HG02763 (cell line): ENCODE data around the gene TMEM145.
A peak's percentile ranks its signal among the peaks of the same experiment; 100 is the strongest.

Source experiments
- ATAC-seq: cut with Tn5 transposase; IDR thresholded peaks from one replicate; pipeline ENCODE4 v1.9.1; 2021; ENCODE audit warnings: mild to moderate bottlenecking, moderate library complexity; ENCODE audit not compliant: unreplicated experiment

TMEM145 gene

DNA sequence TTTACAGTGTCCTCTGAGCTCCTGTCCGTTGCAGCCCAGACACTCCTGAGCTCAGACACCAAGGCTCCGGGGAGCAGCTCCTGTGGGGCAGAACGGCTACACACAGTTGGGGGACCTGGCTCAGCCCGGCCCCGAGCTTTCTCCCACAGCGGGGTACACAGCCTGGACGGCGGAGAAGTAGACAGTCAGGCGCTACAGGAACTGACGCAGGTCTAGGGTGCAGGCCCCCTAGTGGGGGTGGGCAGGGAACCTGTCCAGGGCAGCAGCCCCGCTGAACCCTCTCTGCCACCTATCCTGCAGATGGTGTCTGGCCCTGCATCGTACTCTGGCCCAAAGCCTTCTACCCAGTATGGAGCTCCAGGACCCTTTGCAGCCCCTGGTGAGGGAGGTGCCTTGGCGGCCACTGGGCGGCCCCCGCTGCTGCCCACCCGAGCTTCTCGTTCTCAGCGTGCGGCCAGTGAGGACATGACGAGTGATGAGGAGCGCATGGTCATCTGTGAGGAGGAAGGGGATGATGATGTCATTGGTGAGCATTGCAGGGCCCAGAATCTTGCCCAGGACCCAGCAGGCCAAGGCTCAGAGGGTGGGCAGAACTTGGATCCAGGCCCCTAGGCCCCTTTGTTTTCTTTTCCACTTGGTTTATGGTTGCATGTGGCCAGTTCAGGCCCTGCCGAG lies 24.1 kb upstream of the TMEM145 start:
- no peak for ATAC-seq

DNA sequence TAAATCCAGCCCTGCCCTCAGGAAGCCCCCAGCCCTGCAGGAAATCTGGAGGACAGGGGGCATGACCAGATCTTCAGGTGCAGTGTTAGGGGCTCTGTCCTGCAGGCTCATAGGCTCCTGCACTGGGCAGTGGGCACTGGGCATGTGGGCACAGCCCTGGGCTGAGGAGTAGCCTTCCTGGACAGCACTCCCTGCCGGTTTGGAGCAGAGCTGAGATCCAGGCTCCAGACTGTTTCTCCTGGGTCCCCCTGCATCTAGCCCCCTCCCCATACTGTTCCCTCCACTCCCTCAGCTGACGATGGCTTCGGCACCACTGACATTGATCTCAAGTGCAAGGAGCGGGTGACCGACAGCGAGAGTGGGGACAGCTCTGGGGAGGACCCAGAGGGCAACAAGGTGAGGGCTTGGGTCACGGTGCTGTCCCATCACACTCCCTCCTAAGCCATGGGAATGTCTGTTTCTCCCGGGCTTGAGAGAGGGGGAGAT lies 23.5 kb upstream of the TMEM145 start:
- ATAC-seq: no peak

DNA sequence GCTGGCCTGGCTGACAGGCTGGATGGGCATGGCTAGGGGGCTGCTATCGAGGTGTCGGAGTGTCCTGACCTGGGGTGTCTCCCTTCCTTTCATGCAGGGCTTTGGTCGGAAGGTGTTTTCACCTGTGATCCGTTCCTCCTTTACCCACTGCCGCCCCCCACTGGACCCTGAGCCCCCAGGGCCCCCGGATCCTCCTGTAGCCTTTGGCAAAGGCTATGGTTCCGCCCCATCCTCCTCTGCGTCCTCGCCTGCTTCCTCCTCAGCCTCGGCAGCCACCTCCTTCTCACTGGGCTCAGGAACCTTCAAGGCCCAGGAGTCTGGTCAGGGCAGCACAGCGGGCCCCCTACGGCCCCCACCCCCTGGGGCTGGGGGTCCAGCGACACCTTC lies 23.0 kb upstream of the TMEM145 start:
- ATAC-seq: no peak

DNA sequence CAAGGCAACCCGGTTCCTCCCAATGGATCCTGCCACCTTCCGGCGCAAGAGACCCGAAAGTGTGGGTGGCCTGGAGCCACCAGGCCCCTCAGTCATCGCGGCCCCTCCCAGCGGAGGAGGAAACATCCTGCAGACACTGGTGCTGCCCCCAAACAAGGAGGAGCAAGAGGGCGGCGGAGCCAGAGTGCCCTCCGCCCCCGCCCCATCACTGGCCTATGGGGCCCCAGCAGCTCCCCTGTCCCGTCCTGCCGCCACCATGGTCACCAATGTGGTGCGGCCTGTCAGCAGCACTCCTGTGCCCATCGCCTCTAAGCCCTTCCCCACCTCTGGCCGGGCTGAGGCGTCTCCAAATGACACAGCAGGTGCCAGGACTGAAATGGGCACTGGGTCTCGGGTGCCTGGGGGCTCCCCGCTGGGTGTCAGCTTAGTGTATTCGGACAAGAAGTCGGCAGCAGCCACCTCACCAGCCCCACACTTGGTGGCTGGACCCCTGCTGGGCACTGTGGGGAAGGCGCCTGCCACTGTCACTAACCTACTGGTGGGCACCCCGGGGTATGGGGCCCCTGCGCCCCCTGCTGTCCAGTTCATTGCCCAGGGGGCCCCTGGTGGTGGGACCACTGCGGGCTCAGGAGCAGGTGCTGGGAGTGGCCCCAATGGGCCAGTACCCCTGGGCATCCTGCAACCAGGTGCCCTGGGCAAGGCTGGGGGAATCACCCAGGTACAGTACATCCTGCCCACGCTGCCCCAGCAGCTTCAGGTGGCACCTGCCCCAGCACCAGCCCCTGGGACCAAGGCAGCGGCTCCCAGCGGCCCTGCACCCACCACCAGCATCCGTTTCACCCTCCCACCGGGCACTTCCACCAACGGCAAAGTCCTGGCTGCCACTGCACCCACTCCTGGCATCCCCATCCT lies 22.3 kb upstream of the TMEM145 start:
- ATAC-seq: no peak

DNA sequence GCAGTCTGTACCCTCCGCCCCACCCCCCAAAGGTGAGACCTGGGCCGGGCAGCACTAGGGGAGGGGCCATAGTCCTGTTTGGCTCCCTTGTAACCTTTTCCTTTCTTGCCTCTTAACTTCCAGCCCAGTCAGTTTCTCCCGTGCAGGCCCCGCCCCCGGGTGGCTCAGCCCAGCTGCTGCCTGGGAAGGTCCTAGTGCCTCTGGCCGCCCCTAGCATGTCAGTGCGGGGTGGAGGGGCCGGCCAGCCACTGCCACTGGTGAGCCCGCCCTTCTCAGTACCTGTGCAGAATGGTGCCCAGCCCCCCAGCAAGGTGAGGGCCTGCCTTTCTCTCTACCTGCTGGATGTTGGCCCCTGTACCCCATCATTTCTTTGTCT lies 21.7 kb upstream of the TMEM145 start:
- ATAC-seq: no peak

DNA sequence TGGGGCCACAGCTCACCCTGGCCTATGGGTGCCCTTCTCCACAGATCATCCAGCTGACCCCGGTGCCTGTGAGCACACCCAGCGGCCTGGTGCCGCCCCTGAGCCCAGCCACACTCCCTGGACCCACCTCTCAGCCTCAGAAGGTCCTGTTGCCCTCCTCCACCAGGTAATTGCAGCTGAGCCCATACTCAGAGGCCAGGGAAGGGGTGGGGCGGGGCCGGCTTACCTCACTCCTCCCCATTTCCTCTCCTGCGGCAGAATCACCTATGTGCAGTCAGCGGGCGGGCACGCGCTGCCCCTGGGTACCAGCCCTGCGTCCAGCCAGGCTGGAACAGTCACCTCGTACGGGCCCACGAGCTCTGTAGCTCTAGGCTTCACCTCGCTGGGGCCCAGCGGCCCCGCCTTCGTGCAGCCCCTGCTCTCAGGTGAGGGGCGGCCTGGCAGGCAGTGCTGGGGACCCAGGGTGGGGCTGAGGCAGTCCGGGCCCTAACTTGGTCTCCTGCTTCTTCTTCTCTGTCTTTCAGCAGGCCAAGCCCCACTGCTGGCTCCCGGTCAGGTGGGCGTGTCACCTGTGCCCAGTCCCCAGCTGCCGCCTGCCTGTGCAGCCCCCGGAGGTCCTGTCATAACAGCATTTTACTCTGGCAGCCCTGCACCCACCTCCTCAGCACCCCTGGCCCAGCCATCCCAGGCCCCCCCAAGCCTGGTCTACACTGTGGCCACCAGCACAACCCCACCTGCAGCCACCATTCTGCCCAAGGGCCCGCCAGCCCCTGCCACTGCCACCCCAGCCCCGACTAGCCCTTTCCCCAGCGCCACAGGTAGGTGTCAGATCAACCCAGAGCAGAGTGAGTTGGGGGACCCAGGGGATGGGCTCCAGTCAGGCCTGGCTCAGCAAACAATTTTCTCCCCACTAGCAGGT lies 20.8 kb upstream of the TMEM145 start:
- ATAC-seq: no peak

DNA sequence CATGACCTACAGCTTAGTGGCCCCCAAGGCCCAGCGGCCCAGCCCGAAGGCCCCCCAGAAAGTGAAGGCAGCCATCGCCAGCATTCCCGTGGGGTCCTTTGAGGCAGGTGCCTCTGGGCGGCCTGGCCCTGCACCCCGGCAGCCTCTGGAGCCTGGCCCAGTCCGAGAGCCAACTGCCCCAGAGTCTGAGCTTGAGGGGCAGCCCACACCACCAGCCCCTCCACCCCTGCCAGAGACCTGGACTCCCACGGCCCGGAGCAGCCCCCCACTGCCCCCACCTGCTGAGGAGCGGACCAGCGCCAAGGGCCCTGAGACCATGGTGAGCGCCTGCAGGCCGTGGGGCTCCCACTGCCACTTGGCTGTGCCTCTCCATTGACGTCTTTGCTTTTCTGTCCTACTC lies 20.1 kb upstream of the TMEM145 start:
- ATAC-seq: no peak

DNA sequence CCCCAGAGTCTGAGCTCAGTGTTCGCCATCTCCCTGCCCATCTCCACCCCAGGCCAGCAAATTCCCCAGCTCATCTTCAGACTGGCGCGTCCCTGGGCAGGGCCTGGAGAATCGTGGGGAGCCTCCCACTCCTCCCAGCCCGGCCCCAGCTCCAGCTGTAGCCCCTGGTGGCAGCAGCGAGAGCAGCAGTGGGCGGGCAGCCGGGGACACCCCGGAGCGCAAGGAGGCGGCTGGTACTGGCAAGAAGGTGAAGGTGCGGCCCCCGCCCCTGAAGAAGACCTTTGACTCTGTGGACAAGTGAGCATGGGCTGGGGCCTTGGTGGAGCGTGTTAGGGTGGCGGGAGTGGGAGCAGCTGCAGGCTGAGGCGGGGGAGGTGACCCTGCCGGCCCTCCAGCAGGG lies 19.6 kb upstream of the TMEM145 start:
- no peak for ATAC-seq

DNA sequence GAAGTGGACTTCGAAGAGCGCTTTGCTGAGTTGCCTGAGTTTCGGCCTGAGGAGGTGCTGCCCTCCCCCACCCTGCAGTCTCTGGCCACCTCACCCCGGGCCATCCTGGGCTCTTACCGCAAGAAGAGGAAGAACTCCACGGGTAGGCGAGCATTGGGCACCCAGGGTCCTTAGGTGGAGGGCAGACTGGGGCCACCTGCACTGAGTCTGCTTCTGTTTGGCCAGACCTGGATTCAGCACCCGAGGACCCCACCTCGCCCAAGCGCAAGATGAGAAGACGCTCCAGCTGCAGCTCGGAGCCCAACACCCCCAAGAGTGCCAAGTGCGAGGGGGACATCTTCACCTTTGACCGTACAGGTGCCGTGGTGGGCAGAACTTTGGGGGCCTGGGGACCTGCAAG lies 19.2 kb upstream of the TMEM145 start:
- no peak for ATAC-seq

DNA sequence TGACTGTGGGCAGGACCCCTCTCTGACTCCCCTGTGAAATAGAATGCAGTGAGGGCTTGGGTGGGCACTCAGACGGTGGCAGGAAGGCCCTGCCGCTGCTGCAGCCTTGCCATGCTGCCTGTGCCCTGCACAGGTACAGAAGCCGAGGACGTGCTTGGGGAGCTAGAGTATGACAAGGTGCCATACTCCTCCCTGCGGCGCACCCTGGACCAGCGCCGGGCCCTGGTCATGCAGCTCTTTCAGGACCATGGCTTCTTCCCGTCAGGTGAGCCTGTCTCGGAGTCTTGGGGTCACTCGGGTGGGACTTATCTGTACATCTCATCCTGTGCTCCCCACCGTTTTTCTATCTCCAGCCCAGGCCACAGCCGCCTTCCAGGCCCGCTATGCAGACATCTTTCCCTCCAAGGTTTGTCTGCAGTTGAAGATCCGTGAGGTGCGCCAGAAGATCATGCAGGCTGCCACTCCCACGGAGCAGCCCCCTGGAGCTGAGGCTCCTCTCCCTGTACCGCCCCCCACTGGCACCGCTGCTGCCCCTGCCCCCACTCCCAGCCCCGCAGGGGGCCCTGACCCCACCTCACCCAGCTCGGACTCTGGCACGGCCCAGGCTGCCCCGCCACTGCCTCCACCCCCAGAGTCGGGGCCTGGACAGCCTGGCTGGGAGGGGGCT lies 18.5 kb upstream of the TMEM145 start:
- ATAC-seq: no peak

DNA sequence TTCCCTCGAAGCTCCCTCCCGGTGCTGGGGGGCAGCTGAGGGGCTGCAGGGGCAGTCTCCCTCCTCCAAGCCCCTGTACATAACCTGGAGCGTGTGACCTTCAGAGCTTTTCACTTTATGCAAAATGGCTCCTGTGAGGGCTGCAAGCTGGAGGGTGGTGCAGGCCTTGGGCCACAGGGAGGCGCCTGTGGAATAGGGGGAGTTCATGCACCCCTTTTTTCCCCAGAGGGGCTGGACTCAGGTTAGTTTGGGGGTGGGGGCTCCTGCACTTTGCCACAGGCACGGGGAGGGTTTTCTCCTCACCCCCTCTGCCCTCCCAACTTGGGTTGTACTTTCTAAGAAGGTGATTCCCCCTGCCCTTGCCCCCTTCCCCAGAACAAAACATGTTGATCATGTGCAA lies 17.8 kb upstream of the TMEM145 start:
- no peak for ATAC-seq

DNA sequence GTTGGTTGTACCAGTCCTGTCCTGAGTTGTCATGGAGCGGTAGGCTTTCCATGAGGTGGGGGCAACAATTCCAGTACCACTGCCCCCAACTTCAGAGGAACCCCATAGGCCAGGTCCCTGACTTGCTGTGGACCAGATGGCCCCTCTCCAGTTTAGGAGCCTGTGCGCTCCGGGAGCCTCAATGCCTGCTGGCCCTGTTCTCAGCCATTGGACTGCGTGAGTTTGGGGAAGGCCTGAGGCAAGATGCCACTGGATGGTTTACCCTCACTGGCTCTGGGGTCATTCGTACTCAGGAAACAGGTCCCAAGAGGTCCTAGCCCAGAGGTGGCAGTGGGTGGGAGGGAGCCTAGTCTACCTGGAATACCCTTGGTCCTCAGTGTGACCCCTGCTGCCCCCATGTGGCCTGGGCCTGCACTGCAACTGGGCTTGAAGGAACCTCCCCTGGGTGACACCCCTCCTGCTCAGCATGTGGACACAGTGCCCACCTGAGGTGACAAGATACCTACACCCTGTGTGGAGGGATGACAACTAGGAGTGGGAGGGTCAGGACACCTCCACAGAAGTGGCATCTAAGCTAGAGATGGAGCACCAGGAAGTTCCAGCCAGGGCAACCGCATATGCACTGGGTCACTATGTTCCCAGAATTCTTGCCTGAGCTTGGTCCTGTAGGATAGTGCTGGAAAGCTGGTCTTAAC lies 17.1 kb upstream of the TMEM145 start:
- ATAC-seq: peak; percentile 54

DNA sequence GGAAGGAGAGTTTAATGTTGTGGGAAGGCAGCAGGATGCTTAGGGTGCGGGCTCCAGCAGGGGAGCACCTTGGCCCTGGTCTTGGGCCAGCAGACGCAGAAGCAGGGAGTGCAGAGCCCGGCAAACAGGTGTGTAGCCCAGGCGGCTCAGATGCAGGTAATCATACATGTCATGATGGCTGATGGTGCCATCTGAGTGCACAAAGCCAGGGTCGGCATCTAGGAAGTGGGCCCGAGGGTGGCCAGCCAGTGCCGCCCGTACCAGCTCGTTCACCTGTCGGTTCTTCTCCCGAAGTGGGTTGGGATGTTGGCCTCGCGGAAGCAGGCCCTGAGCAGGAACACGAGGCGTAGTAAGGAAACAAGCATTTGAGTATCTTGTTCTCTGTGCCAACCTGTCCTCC lies 16.1 kb upstream of the TMEM145 start:
- no peak for ATAC-seq

DNA sequence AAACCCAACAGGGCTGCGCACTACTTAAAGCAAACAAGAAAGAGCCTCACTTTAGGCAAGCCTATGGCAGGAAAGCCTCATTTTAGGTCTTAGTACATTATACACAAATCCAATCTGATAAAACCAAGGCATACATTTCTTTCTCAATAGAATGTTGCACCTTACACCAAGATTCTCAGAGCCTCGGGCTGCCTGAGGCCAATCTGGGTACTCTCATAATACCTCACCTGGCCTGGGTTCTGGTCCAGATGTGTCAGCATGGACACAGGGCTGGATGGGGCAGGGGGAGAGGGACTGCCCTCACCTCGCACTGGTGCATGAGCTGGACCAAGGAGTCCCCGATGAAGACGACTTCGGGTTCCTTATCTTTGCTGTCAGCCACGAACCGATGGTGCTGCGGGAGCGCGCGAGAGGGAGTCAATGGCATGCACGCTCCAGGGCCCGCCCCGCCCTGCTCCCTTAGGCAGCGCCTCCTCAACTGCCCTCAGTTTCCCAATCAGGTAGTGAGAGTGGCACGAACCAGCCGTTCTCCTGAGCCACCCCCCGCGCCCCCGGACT lies 11.4 kb upstream of the TMEM145 start, which contains the start of gene PRR19:
Gene PRR19 (plus strand): TSS at position 487 of the 558 bp plus-strand sequence. CDS start 7,453 bp downstream, outside the sequence.
- ATAC-seq: no peak

DNA sequence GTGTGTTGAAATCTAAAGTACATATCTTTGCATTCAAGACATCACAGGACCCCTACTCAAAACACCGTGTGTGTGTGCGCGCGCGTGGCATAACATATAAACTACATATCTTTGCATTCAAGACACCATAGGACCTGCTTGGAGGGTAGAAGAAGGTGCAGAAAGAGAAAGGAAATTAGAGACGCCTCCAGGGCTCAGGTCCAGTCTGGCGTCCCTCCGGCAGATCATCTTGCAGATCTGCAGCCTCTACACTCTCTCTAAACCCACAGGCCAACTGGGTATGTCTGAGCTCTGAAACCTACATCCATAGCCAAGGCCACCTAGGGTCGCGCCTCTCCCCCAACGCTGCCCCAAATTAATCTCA lies 10.0 kb upstream of the TMEM145 start:
- no peak for ATAC-seq

DNA sequence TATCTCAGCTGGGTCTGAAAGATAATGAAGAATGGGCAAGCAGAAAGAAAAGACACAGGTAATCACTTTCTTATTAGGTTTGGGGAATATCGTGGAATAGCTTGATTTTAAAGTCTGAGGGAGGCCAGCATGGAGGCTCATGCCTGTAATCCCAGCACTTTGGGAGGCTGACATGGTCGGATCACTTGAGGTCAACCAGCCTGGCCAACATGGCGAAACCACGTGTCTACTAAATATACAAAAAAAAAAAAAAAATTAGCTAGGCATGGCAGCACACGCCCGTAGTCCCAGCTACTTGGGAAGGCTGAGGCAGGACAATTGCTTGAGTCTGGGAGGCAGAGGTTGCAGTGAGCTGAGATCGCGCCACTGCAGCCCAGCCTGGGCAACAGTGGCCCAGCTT lies 9.2 kb upstream of the TMEM145 start:
- ATAC-seq: no peak

DNA sequence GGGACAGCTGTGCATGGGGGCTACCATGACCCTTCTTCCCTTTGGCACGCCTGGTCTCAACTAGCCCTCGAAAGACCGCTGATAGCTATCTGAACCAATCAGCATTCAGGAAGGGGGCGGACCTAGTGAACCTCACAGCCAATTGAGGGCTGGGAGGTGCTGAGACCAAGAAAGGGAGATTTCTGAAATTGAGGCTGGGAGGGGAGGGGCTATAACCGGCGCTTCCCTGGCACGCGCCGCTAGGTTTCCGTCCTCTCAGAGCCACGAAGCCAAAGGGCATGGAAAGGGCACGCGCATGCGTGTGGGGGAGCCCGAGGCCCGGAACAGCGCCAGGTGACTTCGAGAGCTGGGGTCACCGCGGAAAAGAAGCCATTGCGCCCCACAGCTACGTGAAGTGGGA lies 6.5 kb upstream of the TMEM145 start:
- ATAC-seq: no peak

DNA sequence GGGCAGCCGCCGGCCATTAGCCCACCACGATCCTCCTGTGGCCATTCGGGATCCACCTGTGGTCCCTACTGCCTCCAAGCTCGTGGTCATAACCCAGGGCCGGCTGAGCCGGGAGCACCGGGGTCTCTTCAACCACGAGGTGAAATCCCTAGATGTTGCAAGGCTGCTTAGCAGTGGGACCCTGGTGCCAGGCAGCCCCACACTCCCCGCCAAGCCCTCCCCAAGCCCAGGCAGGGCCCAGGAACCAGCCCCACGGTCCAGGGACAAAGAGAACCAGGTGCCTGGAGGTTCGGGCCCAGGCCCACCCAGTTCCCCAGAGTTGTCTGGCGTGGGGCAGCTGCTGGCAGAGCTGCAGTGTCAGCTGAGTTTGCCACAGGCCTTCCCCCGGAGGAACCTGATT lies 3.4 kb upstream of the TMEM145 start:
- ATAC-seq: no peak

DNA sequence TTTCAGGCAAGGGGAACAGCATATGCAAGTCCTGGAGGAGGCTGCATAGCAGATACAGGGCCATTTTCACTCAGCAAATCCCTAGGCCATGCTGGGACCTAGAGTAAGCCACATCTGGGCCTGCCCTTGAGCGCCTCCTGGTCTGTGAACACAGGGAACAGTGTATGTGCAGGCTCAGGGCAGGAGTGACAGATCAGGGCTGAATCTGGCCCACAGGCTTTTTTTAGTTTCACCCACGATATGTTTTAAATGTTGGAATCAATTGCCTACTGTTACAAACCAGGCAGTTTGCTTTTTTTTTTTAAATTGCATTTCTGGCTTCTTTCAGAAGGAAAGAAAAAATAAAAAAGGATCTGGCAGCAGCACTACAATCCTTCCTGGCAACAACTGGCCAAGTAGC lies 1.5 kb upstream of the TMEM145 start:
- no peak for ATAC-seq

DNA sequence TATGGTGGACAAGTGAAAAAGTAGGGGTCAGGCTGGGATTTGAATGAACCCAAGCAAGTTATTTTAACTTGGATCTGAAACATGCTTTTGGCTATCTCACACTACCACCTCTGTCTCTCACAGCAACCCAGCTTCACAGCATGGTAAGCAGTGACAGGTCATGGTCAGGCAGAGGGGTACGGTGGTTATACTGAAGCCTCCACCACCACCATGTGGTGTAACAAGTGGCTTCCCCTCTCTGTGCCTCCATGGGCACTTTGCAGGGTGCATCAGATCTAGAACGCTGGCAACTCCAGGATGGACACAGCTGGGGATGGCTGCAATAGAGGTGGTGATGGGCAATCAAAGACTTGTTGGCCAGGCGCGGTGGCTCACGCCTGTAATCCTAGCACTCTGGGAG lies 739 bp upstream of the TMEM145 start:
- no peak for ATAC-seq
